ENCODE results near the gene SELENOP. TPM values are rescaled to one million over a fixed set of nuclear protein-coding genes. Genes with fewer than 3 reads are reported as not detected.
A peak's percentile ranks its signal among the peaks of the same experiment; 100 is the strongest.

SELENOP gene
- total RNA-seq (5,946 and 6,524 TPM in 2 replicates), polyA plus RNA-seq (2,543 and 3,137 TPM in 2 replicates)

- Histone ChIP-seq H3K36me3 (replicated peaks; ENCODE audit: insufficient read depth, low read depth) (no peaks in the 10 kb centered on the region), H3K4me1 (ENCODE audit: insufficient read depth) (peaks cover 13% of the 10 kb centered on the region), H3K79me2 (peaks cover 47% of the 10 kb centered on the region), H3K4me2 (peak within 1 kb of the TSS; percentile 62), H3K9me3 (ENCODE audit: low read depth) (no peaks in the 10 kb centered on the region), H3K4me3 (peak within 1 kb of the TSS; percentile 51), H3K27me3 (no peaks in the 10 kb centered on the region), H4K20me1 (ENCODE audit: insufficient read depth, poor library complexity, severe bottlenecking) (peaks cover 43% of the 10 kb centered on the region), H3K9me2 (replicated peaks; ENCODE audit: insufficient read depth) (no peaks in the 10 kb centered on the region), H2AFZ (peak within 1 kb of the TSS; percentile 22), H3K27ac (peak within 1 kb of the TSS; percentile 72)
- DNase-seq (ENCODE audit: low spot score), result peak; percentile 90
- TF ChIP-seq CTCF (IDR thresholded peaks at IDR 0.05; ENCODE audit: poor library complexity), result no peak
- peak; percentile 44 for TF ChIP-seq EZH2phosphoT487 (IDR thresholded peaks at IDR 0.05; ENCODE audit: low read depth, severe bottlenecking, unreplicated experiment)
- 14% methylated on average over 8 of the region's 8 CpGs for WGBS (ENCODE audit: low lambda C conversion rate, missing lambda C conversion rate)
Measured at GRCh38 chr5:42811591-42812446, at the start of gene SELENOP. Gene SELENOP, minus strand, starts transcription at chr5:42811892. Its CDS starts 3,539 bp downstream, at chr5:42808353.

- no peaks in the 10 kb centered on the region for H3K27me3 ChIP-seq
- no peak for DNase-seq (ENCODE audit: low spot score)
- no peaks in the 10 kb centered on the region for H3K36me3 ChIP-seq (replicated peaks; ENCODE audit: insufficient read depth, low read depth)
- 41% methylated on average over 7 of the region's 7 CpGs for WGBS (ENCODE audit: low lambda C conversion rate, missing lambda C conversion rate)
- peak overlapping the region; percentile 85 for H3K27ac ChIP-seq
- no peak overlapping the region for H3K4me3 ChIP-seq
- H2AFZ ChIP-seq, result peak overlapping the region; percentile 2
- no peak for TF ChIP-seq EZH2 (IDR thresholded peaks at IDR 0.05; ENCODE audit: borderline replicate concordance)
- H3K4me2 ChIP-seq, result peak overlapping the region; percentile 45
- H3K9me3 ChIP-seq (ENCODE audit: low read depth), result no peaks in the 10 kb centered on the region
- no peaks in the 10 kb centered on the region for H4K20me1 ChIP-seq (ENCODE audit: insufficient read depth, poor library complexity, severe bottlenecking)
- H3K79me2 ChIP-seq, result no peaks in the 10 kb centered on the region
- H3K4me1 ChIP-seq (ENCODE audit: insufficient read depth), result peaks cover 37% of the 10 kb centered on the region
- H3K9me2 ChIP-seq (replicated peaks; ENCODE audit: insufficient read depth), result no peaks in the 10 kb centered on the region
Measured at GRCh38 chr5:42858687-42859086, 47.0 kb upstream of the SELENOP start.

GRCh38 chr5:42858031-42858643 lies 46.4 kb upstream of the SELENOP start:
- Histone ChIP-seq H3K27me3 (no peaks in the 10 kb centered on the region), H3K9me2 (replicated peaks; ENCODE audit: insufficient read depth) (no peaks in the 10 kb centered on the region), H3K36me3 (replicated peaks; ENCODE audit: insufficient read depth, low read depth) (no peaks in the 10 kb centered on the region), H3K27ac (peak overlapping the region; percentile 85), H2AFZ (peak overlapping the region; percentile 2), H3K9me3 (ENCODE audit: low read depth) (no peaks in the 10 kb centered on the region), H3K79me2 (no peaks in the 10 kb centered on the region), H3K4me1 (ENCODE audit: insufficient read depth) (peaks cover 42% of the 10 kb centered on the region), H3K4me2 (peak overlapping the region; percentile 45), H3K4me3 (no peak overlapping the region), H4K20me1 (ENCODE audit: insufficient read depth, poor library complexity, severe bottlenecking) (no peaks in the 10 kb centered on the region)
- 43% methylated on average over 1 of the region's 1 CpG for WGBS (ENCODE audit: low lambda C conversion rate, missing lambda C conversion rate)
- TF ChIP-seq CTCF (IDR thresholded peaks at IDR 0.05; ENCODE audit: poor library complexity), result no peak
- no peak for TF ChIP-seq EZH2phosphoT487 (IDR thresholded peaks at IDR 0.05; ENCODE audit: low read depth, severe bottlenecking, unreplicated experiment)
- no peak for TF ChIP-seq EZH2 (IDR thresholded peaks at IDR 0.05; ENCODE audit: borderline replicate concordance)
- DNase-seq (ENCODE audit: low spot score), result no peak

- Histone ChIP-seq H3K4me2 (peak overlapping the region; percentile 43), H3K27ac (peak overlapping the region; percentile 85), H3K9me3 (ENCODE audit: low read depth) (no peaks in the 10 kb centered on the region), H3K9me2 (replicated peaks; ENCODE audit: insufficient read depth) (no peaks in the 10 kb centered on the region), H3K27me3 (no peaks in the 10 kb centered on the region), H3K4me3 (no peak overlapping the region), H3K4me1 (ENCODE audit: insufficient read depth) (peaks cover 42% of the 10 kb centered on the region), H2AFZ (no peak overlapping the region), H4K20me1 (ENCODE audit: insufficient read depth, poor library complexity, severe bottlenecking) (no peaks in the 10 kb centered on the region), H3K79me2 (no peaks in the 10 kb centered on the region), H3K36me3 (replicated peaks; ENCODE audit: insufficient read depth, low read depth) (no peaks in the 10 kb centered on the region)
- WGBS (ENCODE audit: low lambda C conversion rate, missing lambda C conversion rate), result 35% methylated on average over 2 of the region's 2 CpGs
- no peak for TF ChIP-seq EZH2phosphoT487 (IDR thresholded peaks at IDR 0.05; ENCODE audit: low read depth, severe bottlenecking, unreplicated experiment)
- no peak for TF ChIP-seq EZH2 (IDR thresholded peaks at IDR 0.05; ENCODE audit: borderline replicate concordance)
- TF ChIP-seq CTCF (IDR thresholded peaks at IDR 0.05; ENCODE audit: poor library complexity), result no peak
- no peak for DNase-seq (ENCODE audit: low spot score)
Measured at GRCh38 chr5:42855811-42856210, 44.1 kb upstream of the SELENOP start.

All from hepatocyte (in vitro differentiated cells).